Progenitor cell of endocrine pancreas (in vitro differentiated cells): ENCODE results near the gene PDLIM4. TPM values are rescaled to one million over a fixed set of nuclear protein-coding genes. Genes with fewer than 3 reads are reported as not detected.

Experiments used
- DNase-seq: peaks from one replicate; pipeline ENCODE4 v3.0.0; 2021; ENCODE audit warnings: low spot score; ENCODE audit not compliant: unreplicated experiment
- H3K27ac Mint-ChIP-seq: 2 replicates; pipeline ENCODE4 v1.8.0; 2021; ENCODE audit warnings: mild to moderate bottlenecking, moderate library complexity, mixed read lengths
- H3K27me3 Mint-ChIP-seq: 2 replicates; pipeline ENCODE4 v1.8.0; 2021; ENCODE audit warnings: mixed read lengths
- H3K36me3 Mint-ChIP-seq: 2 replicates; pipeline ENCODE4 v1.8.0; 2022; ENCODE audit warnings: mixed read lengths; ENCODE audit not compliant: insufficient read depth
- H3K4me1 Mint-ChIP-seq: 2 replicates; pipeline ENCODE4 v1.8.0; 2021; ENCODE audit warnings: low read depth, mixed read lengths
- H3K4me3 Mint-ChIP-seq: 2 replicates; pipeline ENCODE4 v1.8.0; 2021; ENCODE audit warnings: low read depth, mild to moderate bottlenecking, moderate library complexity, mixed read lengths
- H3K9me3 Mint-ChIP-seq: 2 replicates; pipeline ENCODE4 v1.8.0; 2021; ENCODE audit warnings: low read depth, mixed read lengths
- long read RNA-seq: library from polyadenylated mRNA; unstranded; transcript quantifications from one replicate; pipeline ENCODE4 v2.0.0, GENCODE V29; 2020
- total RNA-seq: library from RNA; stranded (reverse); gene quantifications from 2 replicates; pipeline ENCODE4 v1.2.1, GENCODE V29; 2021
- TF ChIP-seq, protein P1 (sequence below): fragments of 200-600 bp; sonication (generic); IDR thresholded peaks from one replicate; pipeline ENCODE4 v1.5.0; 2021; ENCODE audit warnings: antibody characterized with exemption, mild to moderate bottlenecking; ENCODE audit not compliant: unreplicated experiment

PDLIM4 gene, protein sequence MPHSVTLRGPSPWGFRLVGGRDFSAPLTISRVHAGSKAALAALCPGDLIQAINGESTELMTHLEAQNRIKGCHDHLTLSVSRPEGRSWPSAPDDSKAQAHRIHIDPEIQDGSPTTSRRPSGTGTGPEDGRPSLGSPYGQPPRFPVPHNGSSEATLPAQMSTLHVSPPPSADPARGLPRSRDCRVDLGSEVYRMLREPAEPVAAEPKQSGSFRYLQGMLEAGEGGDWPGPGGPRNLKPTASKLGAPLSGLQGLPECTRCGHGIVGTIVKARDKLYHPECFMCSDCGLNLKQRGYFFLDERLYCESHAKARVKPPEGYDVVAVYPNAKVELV
- total RNA-seq = 14.3 and 14.7 TPM in 2 replicates
- long read RNA-seq, partial matches to known transcripts = 0 of 2 reads
- long read RNA-seq, other reads (novel, unspliced or antisense) = 0 of 2 reads

DNA sequence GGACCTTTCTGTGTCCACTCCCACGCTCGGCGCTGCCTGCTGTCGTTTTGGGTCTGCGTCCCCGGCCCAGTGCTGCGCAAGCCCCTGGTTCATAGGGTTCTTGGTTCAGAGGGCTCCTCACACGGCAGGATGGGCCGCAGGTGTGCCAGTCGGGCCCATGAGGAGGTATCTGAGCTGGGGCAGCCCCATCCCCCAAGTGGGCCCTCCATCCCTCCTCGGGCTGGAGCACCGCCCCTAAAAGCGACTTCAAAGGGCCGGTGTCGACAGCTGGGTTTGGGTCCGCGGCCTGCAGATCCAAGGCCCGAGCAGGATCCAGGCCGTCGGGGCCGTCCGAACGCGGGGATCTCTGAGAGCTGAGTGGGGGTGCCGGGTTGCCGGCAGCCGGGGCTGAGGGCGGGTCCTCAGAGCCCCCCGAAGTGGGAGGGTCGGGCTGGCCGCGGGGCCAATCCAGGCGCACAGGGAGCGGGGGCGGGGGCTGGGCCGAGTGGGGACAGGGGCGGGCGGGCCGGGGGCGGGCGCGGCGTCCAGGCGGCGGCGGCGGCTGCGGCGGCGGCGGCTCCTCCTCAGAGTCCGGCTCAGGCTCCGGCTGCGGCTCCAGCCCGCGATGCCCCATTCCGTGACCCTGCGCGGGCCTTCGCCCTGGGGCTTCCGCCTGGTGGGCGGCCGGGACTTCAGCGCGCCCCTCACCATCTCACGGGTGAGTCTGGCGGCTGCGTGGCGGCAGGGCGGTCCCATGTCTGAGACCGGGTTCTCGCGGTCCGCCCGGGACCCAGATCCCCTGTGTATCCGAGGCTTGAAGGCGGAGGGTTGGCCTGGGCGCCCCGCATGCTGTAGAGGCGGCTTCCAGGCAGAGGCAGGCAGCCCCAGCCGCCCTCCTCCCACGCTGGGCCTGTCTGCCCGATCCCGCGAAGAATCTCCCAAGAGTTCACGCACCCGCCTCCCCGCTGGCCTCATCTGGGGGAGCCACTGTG is at the start of gene PDLIM4:
TSS of gene PDLIM4 (plus strand) at position 566 of the 971 bp plus-strand sequence. CDS start at position 605, 39 bp downstream.
- no peaks in the 10 kb centered on the region for H3K9me3 Mint-ChIP-seq
- peaks cover 3% of the 10 kb centered on the region for H3K36me3 Mint-ChIP-seq
- peaks cover 14% of the 10 kb centered on the region for H3K4me1 Mint-ChIP-seq
- peak within 1 kb of the TSS; percentile 76 for H3K4me3 Mint-ChIP-seq
- peaks cover 3% of the 10 kb centered on the region for H3K27me3 Mint-ChIP-seq
- TF ChIP-seq, protein P1, sequence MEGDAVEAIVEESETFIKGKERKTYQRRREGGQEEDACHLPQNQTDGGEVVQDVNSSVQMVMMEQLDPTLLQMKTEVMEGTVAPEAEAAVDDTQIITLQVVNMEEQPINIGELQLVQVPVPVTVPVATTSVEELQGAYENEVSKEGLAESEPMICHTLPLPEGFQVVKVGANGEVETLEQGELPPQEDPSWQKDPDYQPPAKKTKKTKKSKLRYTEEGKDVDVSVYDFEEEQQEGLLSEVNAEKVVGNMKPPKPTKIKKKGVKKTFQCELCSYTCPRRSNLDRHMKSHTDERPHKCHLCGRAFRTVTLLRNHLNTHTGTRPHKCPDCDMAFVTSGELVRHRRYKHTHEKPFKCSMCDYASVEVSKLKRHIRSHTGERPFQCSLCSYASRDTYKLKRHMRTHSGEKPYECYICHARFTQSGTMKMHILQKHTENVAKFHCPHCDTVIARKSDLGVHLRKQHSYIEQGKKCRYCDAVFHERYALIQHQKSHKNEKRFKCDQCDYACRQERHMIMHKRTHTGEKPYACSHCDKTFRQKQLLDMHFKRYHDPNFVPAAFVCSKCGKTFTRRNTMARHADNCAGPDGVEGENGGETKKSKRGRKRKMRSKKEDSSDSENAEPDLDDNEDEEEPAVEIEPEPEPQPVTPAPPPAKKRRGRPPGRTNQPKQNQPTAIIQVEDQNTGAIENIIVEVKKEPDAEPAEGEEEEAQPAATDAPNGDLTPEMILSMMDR = no peak
- peak within 1 kb of the TSS; percentile 79 for H3K27ac Mint-ChIP-seq
- DNase-seq = peak; percentile 62

DNA sequence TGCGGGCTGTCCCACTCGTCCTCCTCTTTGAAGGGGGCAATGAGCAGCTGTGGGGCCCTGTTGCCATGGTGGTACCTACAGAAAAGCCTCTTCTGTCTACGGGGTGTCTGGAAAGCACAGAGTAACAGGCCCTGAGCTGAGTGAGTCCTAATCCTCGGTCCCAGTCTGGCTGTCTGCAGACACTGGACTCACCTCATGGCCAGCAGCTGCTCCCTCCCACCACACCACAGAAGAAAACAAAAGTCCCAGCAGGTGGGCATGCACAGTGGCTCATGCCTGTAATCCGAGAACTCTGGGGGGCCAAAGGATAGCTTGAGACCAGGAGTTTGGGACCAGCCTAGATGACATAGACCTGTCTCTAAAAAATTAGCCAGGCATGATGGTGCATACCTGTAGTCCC is 49.7 kb upstream of the PDLIM4 start:
- peaks cover 5% of the 10 kb centered on the region for H3K36me3 Mint-ChIP-seq
- TF ChIP-seq, protein P1 = no peak
- H3K4me1 Mint-ChIP-seq = peaks cover 4% of the 10 kb centered on the region
- no peak for DNase-seq
- no peak overlapping the region for H3K4me3 Mint-ChIP-seq
- no peaks in the 10 kb centered on the region for H3K27me3 Mint-ChIP-seq
- no peak overlapping the region for H3K27ac Mint-ChIP-seq
- no peaks in the 10 kb centered on the region for H3K9me3 Mint-ChIP-seq

DNA sequence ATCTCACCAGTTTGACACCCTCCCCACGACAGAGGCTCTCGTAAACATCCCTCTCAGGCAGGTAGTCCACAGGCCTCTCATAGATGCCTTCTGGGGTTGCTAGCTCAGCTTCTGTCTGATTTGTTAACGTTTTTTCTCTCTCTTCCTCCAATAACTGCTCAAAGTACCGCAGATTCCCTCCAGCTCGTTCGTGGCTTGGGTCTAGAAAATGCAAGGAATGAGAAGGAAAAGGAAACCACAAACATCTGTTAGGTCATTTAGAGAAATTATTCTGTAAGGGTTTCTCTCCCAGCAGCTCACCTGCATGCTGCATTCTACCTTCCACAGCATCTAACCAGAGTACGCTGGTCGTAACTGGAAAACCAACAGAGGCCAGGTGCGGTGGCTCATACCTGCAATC is 48.4 kb upstream of the PDLIM4 start:
- no peaks in the 10 kb centered on the region for H3K9me3 Mint-ChIP-seq
- no peaks in the 10 kb centered on the region for H3K27me3 Mint-ChIP-seq
- H3K4me3 Mint-ChIP-seq = no peak overlapping the region
- peaks cover 4% of the 10 kb centered on the region for H3K36me3 Mint-ChIP-seq
- TF ChIP-seq, protein P1 = no peak
- H3K27ac Mint-ChIP-seq = no peak overlapping the region
- H3K4me1 Mint-ChIP-seq = no peaks in the 10 kb centered on the region
- no peak for DNase-seq

DNA sequence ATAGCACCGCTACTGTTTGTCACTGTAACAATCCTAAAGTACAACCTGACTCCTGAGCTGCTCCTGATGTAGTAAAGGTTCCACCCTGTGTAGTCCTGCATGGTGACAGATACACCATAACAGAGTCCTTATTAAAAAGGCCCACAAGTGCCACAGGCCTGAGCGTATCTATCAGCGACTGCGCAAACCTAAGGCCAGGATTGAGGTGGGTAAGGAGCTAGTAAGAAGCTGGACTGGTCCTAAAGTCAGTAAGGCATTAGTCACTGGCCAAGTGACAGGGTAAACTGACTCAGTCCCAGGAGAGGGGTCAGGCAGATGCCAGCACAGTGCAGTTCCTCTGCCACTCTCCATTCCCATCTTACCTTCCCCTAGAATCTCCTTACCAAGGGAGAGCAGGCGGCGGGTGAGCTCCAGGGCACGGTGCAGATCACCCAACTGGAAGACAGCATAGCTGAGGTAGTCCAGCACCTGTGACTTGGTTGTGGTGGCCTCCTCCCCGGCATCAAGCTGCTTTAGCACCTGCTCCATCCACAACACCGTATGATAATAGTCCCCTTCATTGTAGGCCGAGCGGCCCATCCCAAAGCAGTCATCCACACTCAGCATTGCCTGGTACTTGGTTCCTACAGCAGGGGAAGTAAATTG is 47.5 kb upstream of the PDLIM4 start:
- TF ChIP-seq, protein P1 = no peak
- Mint-ChIP-seq H3K9me3 (no peaks in the 10 kb centered on the region), H3K36me3 (peaks cover 2% of the 10 kb centered on the region), H3K27me3 (no peaks in the 10 kb centered on the region), H3K4me1 (no peaks in the 10 kb centered on the region), H3K4me3 (no peak overlapping the region), H3K27ac (no peak overlapping the region)
- no peak for DNase-seq

DNA sequence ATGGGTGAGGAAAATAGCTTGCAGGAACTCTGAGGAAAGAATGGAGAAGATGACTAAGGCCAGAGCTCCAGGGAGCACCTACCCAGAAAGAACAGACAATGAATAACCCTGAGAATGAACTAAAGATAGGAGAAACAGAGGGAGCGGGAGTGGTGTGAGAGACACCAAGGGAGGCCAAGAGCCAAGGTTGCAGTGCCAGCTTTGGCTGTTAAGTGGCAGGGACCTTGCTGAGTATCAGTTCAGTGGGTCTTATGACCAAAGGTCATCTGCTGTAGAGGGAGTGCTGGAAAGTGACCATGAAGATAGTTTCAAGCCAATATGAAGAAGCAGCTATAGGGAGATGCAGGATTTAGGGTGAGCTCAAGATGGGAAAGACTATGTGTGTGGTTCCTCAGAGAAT is 46.6 kb upstream of the PDLIM4 start:
- TF ChIP-seq, protein P1 = no peak
- Mint-ChIP-seq H3K4me3 (no peak overlapping the region), H3K9me3 (no peaks in the 10 kb centered on the region), H3K27ac (no peak overlapping the region), H3K4me1 (no peaks in the 10 kb centered on the region), H3K36me3 (peaks cover 4% of the 10 kb centered on the region), H3K27me3 (no peaks in the 10 kb centered on the region)
- no peak for DNase-seq
